H1 (cell line): ENCODE data around the gene ARL14. TPM values are rescaled to one million over a fixed set of nuclear protein-coding genes. Genes with fewer than 3 reads are reported as not detected.

Experiments
- CTCF ChIA-PET: fragments of 300-600 bp; sonication (Branson Sonifier 250); formaldehyde crosslinking; loops from one replicate; lab custom pipeline; 2021; ENCODE audit not compliant: partially characterized antibody; lab: Charles Lee
- POLR2A ChIA-PET: fragments of 300-600 bp; sonication (Branson Sonifier 250); formaldehyde crosslinking; loops from one replicate; lab custom pipeline; 2021; ENCODE audit warnings: inconsistent platforms; ENCODE audit not compliant: partially characterized antibody; lab: Charles Lee
- DNase-seq, 2 experiments: peaks; one replicate each; pipeline versions ENCODE4 v3.0.0 to v3.0.0-alpha.2; 2010 to 2022; ENCODE audit warnings: low spot score in 2 of 2, low read depth in 1 of 2, mixed read lengths in 1 of 2
- FAIRE-seq: peaks from 2 replicates; lab custom pipeline; 2011; peaks lifted over from hg19 to GRCh38; lab: Jason Lieb, UNC
- H2AFZ ChIP-seq: 2 replicates; pipeline ENCODE4 v1.8.1; 2012; ENCODE audit warnings: low read length, inconsistent platforms
- H2AK5ac ChIP-seq: 2 replicates; pipeline ENCODE4 v1.6.1; 2013; ENCODE audit warnings: low read depth, low read length
- H2BK120ac ChIP-seq: replicated peaks from 2 replicates; pipeline ENCODE3; 2013; ENCODE audit warnings: low read depth, low read length, inconsistent platforms
- H2BK12ac ChIP-seq: 2 replicates; pipeline ENCODE4 v1.6.1; 2013; ENCODE audit warnings: low read depth, low read length
- H2BK15ac ChIP-seq: 2 replicates; pipeline ENCODE4 v1.6.1; 2013; ENCODE audit warnings: low read length
- H2BK20ac ChIP-seq: 2 replicates; pipeline ENCODE4 v1.6.1; 2013; ENCODE audit warnings: low read length
- H2BK5ac ChIP-seq: 2 replicates; pipeline ENCODE4 v1.6.1; 2013; ENCODE audit warnings: low read depth, low read length
- H3K14ac ChIP-seq: 2 replicates; pipeline ENCODE4 v1.6.1; 2013; ENCODE audit warnings: inconsistent platforms; ENCODE audit not compliant: insufficient read length
- H3K18ac ChIP-seq: 2 replicates; pipeline ENCODE4 v1.6.1; 2013; ENCODE audit warnings: low read length; ENCODE audit errors: extremely low read depth
- H3K23ac ChIP-seq: 2 replicates; pipeline ENCODE4 v1.6.1; 2013; ENCODE audit warnings: inconsistent platforms; ENCODE audit not compliant: insufficient read length
- H3K23me2 ChIP-seq: 2 replicates; pipeline ENCODE4 v1.6.1; 2013; ENCODE audit warnings: low read depth, low read length
- H3K27ac ChIP-seq: 2 replicates; pipeline ENCODE4 v1.6.1; 2011; ENCODE audit warnings: low read depth, low read length, inconsistent platforms
- H3K27me3 ChIP-seq, 4 experiments: replicated peaks in 1 of 4; 1 replicate in 1 of 4; 2 replicates in 3 of 4; pipeline versions ENCODE4 v1.6.1 to v1.8.1; 2011 to 2013; ENCODE audit warnings: low read length in 3 of 4, mild to moderate bottlenecking in 3 of 4, inconsistent platforms in 2 of 4, mixed read lengths in 2 of 4, moderate library complexity in 1 of 4; ENCODE audit not compliant: control insufficient read depth in 3 of 4, insufficient read depth in 3 of 4; ENCODE audit errors: extremely low read depth in 1 of 4
- H3K36me3 ChIP-seq, 4 experiments: 2 replicates each; pipeline versions ENCODE4 v1.6.1 to v1.8.1; 2011 to 2013; ENCODE audit warnings: mild to moderate bottlenecking in 4 of 4, low read length in 3 of 4, moderate library complexity in 2 of 4, control low read depth in 1 of 4, inconsistent platforms in 1 of 4; ENCODE audit not compliant: insufficient read depth in 4 of 4, control insufficient read depth in 2 of 4
- H3K4ac ChIP-seq: replicated peaks from 2 replicates; pipeline ENCODE3; 2013; ENCODE audit warnings: low read length, low read depth, mixed read lengths, inconsistent platforms; ENCODE audit not compliant: insufficient read length
- H3K4me1 ChIP-seq, 4 experiments: replicated peaks in 1 of 4; 1 replicate in 1 of 4; 2 replicates in 3 of 4; pipeline versions ENCODE4 v1.6.1 to v1.8.1; 2011 to 2013; ENCODE audit warnings: low read length in 3 of 4, inconsistent platforms in 2 of 4, mixed read lengths in 1 of 4; ENCODE audit not compliant: insufficient read depth in 4 of 4, control insufficient read depth in 3 of 4
- H3K4me2 ChIP-seq, 2 experiments: 2 replicates each; pipeline versions ENCODE4 v1.6.1 to v1.8.1; 2011 to 2013; ENCODE audit warnings: low read depth in 2 of 2, low read length in 2 of 2, control low read depth in 1 of 2, inconsistent platforms in 1 of 2, mild to moderate bottlenecking in 1 of 2; ENCODE audit not compliant: insufficient read depth in 1 of 2
- H3K4me3 ChIP-seq, 4 experiments: fragments of 200-600, 300-600 bp in 1 of 4; sonication (generic), shearing (Covaris generic), sonication (Bioruptor Twin) in 1 of 4; 2 replicates each; pipeline versions ENCODE4 v1.5.1 to v1.8.1; 2011 to 2016; ENCODE audit warnings: low read length in 4 of 4, low read depth in 3 of 4, control low read depth in 2 of 4, inconsistent platforms in 2 of 4, mild to moderate bottlenecking in 2 of 4, mixed read lengths in 1 of 4, moderate library complexity in 1 of 4; ENCODE audit not compliant: insufficient read depth in 2 of 4; ENCODE audit errors: extremely low read depth in 1 of 4
- H3K56ac ChIP-seq: replicated peaks from 2 replicates; pipeline ENCODE3; 2013; ENCODE audit warnings: low read depth, mild to moderate bottlenecking, mixed read lengths, low read length, inconsistent platforms; ENCODE audit not compliant: insufficient read length
- H3K79me1 ChIP-seq: 2 replicates; pipeline ENCODE4 v1.6.1; 2013; ENCODE audit warnings: low read depth, low read length, control low read depth
- H3K79me2 ChIP-seq, 2 experiments: 2 replicates each; pipeline versions ENCODE4 v1.6.1 to v1.8.1; 2012 to 2013; ENCODE audit warnings: low read length in 2 of 2, mild to moderate bottlenecking in 2 of 2, inconsistent platforms in 1 of 2; ENCODE audit not compliant: insufficient read depth in 2 of 2, control insufficient read depth in 1 of 2
- H3K9ac ChIP-seq, 4 experiments: replicated peaks in 1 of 4; 1 replicate in 1 of 4; 2 replicates in 3 of 4; pipeline versions ENCODE4 v1.6.1 to v1.8.1; 2011 to 2013; ENCODE audit warnings: low read depth in 3 of 4, low read length in 3 of 4, control low read depth in 2 of 4, mild to moderate bottlenecking in 2 of 4, moderate library complexity in 2 of 4, inconsistent platforms in 1 of 4; ENCODE audit errors: extremely low read depth in 1 of 4
- H3K9me3 ChIP-seq, 2 experiments: 2 replicates each; pipeline versions ENCODE4 v1.6.1 to v1.8.1; 2012 to 2013; ENCODE audit warnings: mild to moderate bottlenecking in 2 of 2, moderate library complexity in 2 of 2, control low read depth in 1 of 2, inconsistent platforms in 1 of 2, low read depth in 1 of 2, low read length in 1 of 2, mixed read lengths in 1 of 2; ENCODE audit not compliant: insufficient read depth in 2 of 2
- H4K20me1 ChIP-seq, 2 experiments: replicated peaks in 1 of 2; 2 replicates each; pipeline versions ENCODE3 to v1.8.1; 2011 to 2013; ENCODE audit warnings: inconsistent platforms in 2 of 2, low read length in 2 of 2, mild to moderate bottlenecking in 1 of 2; ENCODE audit not compliant: insufficient read depth in 2 of 2, control insufficient read depth in 1 of 2
- H4K5ac ChIP-seq: 2 replicates; pipeline ENCODE4 v1.6.1; 2013; ENCODE audit warnings: low read length, low read depth, mixed read lengths, inconsistent platforms; ENCODE audit not compliant: insufficient read length
- H4K8ac ChIP-seq: 2 replicates; pipeline ENCODE4 v1.8.0; 2013; ENCODE audit warnings: mild to moderate bottlenecking, moderate library complexity, low read length, inconsistent platforms; ENCODE audit not compliant: insufficient read depth; ENCODE audit errors: extremely low read depth
- H4K91ac ChIP-seq: replicated peaks from 2 replicates; pipeline ENCODE3; 2013; ENCODE audit warnings: low read length, mixed read lengths, inconsistent platforms; ENCODE audit not compliant: insufficient read length
- EGR1 ChIP-seq: IDR thresholded peaks from 2 replicates; pipeline ENCODE4 v1.6.1; 2011; ENCODE audit warnings: low read depth, low read length, borderline replicate concordance
- FOSL1 ChIP-seq: IDR thresholded peaks from 2 replicates; pipeline ENCODE4 v1.6.1; 2011; ENCODE audit warnings: mild to moderate bottlenecking, low read depth, low read length, moderate library complexity; ENCODE audit not compliant: insufficient read depth
- SP2 ChIP-seq: IDR thresholded peaks from 2 replicates; pipeline ENCODE4 v1.6.1; 2012; ENCODE audit warnings: mild to moderate bottlenecking, low read length, inconsistent platforms
- SP4 ChIP-seq: IDR thresholded peaks from 2 replicates; pipeline ENCODE4 v1.6.1; 2012; ENCODE audit warnings: low read length, inconsistent platforms
- WGBS, 2 experiments: shearing (Covaris generic) in 1 of 2; methylation state at CpG; one replicate each; pipeline versions ENCODE4 v1.1.6 to v1.1.7; 2013 to 2015; ENCODE audit warnings: low lambda C conversion rate in 2 of 2, mixed read lengths in 2 of 2, inconsistent platforms in 1 of 2, low coverage in 1 of 2, missing lambda C conversion rate in 1 of 2; ENCODE audit not compliant: insufficient replicate concordance in 2 of 2, insufficient coverage in 1 of 2, insufficient read length in 1 of 2; ENCODE audit errors: extremely low coverage in 1 of 2, missing lambda C conversion rate in 1 of 2; 5-methylcytosine and 5-hydroxymethylcytosine counted together
- polyA plus RNA-seq, 7 experiments: library from polyadenylated mRNA; depleted of rRNA in 3 of 7; stranded (reverse) in 5 of 7; unstranded in 2 of 7; fragments of >200 nt in 5 of 7; fragments of 200-250 nt in 2 of 7; gene quantifications; 1 replicate in 5 of 7; 2 replicates in 1 of 7; 4 replicates in 1 of 7; pipeline versions ENCODE4 v1.2.1 to v1.2.3, GENCODE V29; 2011 to 2013; ENCODE audit warnings: missing spikeins in 2 of 7, mixed read lengths in 2 of 7
- total RNA-seq: library from RNA; stranded (reverse); fragmentation: NEBNext Ultra II Directional; extraction: Animal tissue kit (Norgen Biotek cat#: 25700); gene quantifications from 2 replicates; pipeline ENCODE4 v1.2.1, GENCODE V29; 2021

ARL14 gene
- total and polyA plus RNA-seq, 2 of the 8 experiments (the other 6 are each of a cell fraction or from before 2014, with no cell fraction given) = not detected

DNA sequence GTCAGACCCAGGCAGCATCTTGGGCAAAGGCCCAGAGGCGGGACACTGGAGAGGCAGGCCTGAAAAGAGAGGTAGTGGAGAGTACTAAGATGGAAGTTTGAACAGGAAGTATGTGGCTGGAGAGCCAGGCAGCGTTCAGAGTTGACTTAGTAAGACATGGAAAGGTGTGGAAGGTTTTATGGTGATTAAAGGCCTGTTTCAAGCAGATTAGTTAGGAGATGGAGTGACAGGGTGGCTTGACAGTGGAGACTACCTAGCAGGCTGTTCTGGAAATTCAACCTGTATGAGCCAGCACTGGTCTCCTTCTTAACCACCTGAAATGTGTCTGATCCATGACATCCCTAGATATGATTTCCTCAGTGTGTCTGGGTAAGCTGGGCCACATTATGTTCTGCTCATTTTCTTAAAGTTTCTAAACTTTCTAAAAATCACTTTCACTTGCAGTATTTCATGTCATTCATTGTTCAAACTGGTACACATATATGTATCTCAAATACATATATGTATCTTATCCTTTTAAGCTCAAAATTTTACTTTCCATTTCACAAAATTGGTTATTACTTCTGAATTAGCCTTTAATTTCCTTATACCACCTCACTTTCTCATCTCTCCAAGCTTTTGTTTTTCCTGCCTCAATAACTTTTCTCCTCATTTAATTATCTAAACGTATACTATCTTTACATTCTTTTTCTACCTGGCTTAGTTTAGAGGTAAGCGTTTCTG is 43.4 kb upstream of the ARL14 start:
- H3K4me1 ChIP-seq = no peaks in the 10 kb centered on the region
- no peak overlapping the region for H3K4ac ChIP-seq
- no peak for TF ChIP-seq SP2
- no peak for TF ChIP-seq EGR1
- TF ChIP-seq FOSL1 = no peak
- TF ChIP-seq SP4 = no peak
- no peaks in the 10 kb centered on the region for H3K36me3 ChIP-seq
- no peak overlapping the region for H3K56ac ChIP-seq
- H2BK15ac ChIP-seq = no peak overlapping the region
- no peak overlapping the region for H3K23ac ChIP-seq
- 90 to 100% methylated on average over 1 to 4 of the region's 4 CpGs for WGBS, 2 experiments
- no peak overlapping the region for H2AK5ac ChIP-seq
- H2BK5ac ChIP-seq = no peak overlapping the region
- H4K91ac ChIP-seq = no peak overlapping the region
- H2BK120ac ChIP-seq = no peak overlapping the region
- POLR2A ChIA-PET = no interaction called here
- H3K27ac ChIP-seq = no peak overlapping the region
- H2AFZ ChIP-seq = 0 out of 2 replicates have a peak overlapping the region, but pooled peaks have one; percentile 25
- H3K4me3 ChIP-seq = no peak overlapping the region
- no peak overlapping the region for H2BK12ac ChIP-seq
- H2BK20ac ChIP-seq = no peak overlapping the region
- H4K8ac ChIP-seq = no peak overlapping the region
- H3K4me2 ChIP-seq = no peak overlapping the region
- no peak overlapping the region for H3K9ac ChIP-seq
- H4K20me1 ChIP-seq = no peaks in the 10 kb centered on the region
- no peak for DNase-seq
- CTCF ChIA-PET = interaction anchor here (0.6 to 1.9 kb wide), 3 partner anchors 10 to 588 kb away, joined by 3 to 5 read pairs (median 3); no protein-coding TSS in a partner anchor
- no peak overlapping the region for H3K18ac ChIP-seq
- no peak overlapping the region for H3K14ac ChIP-seq
- no peaks in the 10 kb centered on the region for H3K23me2 ChIP-seq
- no peaks in the 10 kb centered on the region for H3K27me3 ChIP-seq
- H3K9me3 ChIP-seq = no peaks in the 10 kb centered on the region
- no peak overlapping the region for H4K5ac ChIP-seq
- no peaks in the 10 kb centered on the region for H3K79me1 ChIP-seq
- FAIRE-seq = no peak
- H3K79me2 ChIP-seq = no peaks in the 10 kb centered on the region
